Activated B cell treated with CpG ODN at 0.5 μM for 24 hours (primary cell): ENCODE data around the gene SPOCK1. TPM values are rescaled to one million over a fixed set of nuclear protein-coding genes. Genes with fewer than 3 reads are reported as not detected.

Source experiments
- ATAC-seq: fragments of 200-7000 bp; cut with Tn5 transposase; one replicate; pipeline ENCODE4 v1.10.0; 2021; ENCODE audit warnings: low read depth, mild to moderate bottlenecking, moderate library complexity
- CTCF ChIA-PET: fragments of 350-600 bp; sonication (Branson Sonifier 250); formaldehyde crosslinking; loops from one replicate; lab custom pipeline; 2021; ENCODE audit warnings: antibody characterized with exemption; lab: Charles Lee
- POLR2A ChIA-PET: fragments of 350-600 bp; sonication (Branson Sonifier 250); formaldehyde crosslinking; loops from one replicate; lab custom pipeline; 2021; ENCODE audit warnings: antibody characterized with exemption; lab: Charles Lee
- DNase-seq: peaks from one replicate; pipeline ENCODE4 v3.0.0; 2022
- H3K27ac Mint-ChIP-seq: one replicate; pipeline ENCODE4 v1.8.0; 2020; ENCODE audit warnings: mixed read lengths
- H3K27me3 Mint-ChIP-seq: one replicate; pipeline ENCODE4 v1.8.0; 2021; ENCODE audit warnings: mixed read lengths
- H3K36me3 Mint-ChIP-seq: one replicate; pipeline ENCODE4 v1.8.0; 2021; ENCODE audit warnings: low read depth, mixed read lengths
- H3K4me1 Mint-ChIP-seq: one replicate; pipeline ENCODE4 v1.8.0; 2021; ENCODE audit warnings: mixed read lengths
- H3K4me3 Mint-ChIP-seq: one replicate; pipeline ENCODE4 v1.8.0; 2020; ENCODE audit warnings: mild to moderate bottlenecking, mixed read lengths
- H3K9me3 Mint-ChIP-seq: one replicate; pipeline ENCODE4 v1.8.0; 2020; ENCODE audit warnings: mixed read lengths
- intact Hi-C: fragments of 100-400 bp; cut with micrococcal nuclease; formaldehyde crosslinking; loops from one replicate; pipeline ENCODE4 v1.15.1; 2024
- total RNA-seq: library from RNA; stranded (reverse); gene quantifications from 2 replicates; pipeline ENCODE4 v1.2.3, GENCODE V29; 2022
- TF ChIP-seq, protein P1 (sequence below): fragments of 200-600 bp; IDR thresholded peaks from one replicate; pipeline ENCODE4 v1.8.0; 2022; ENCODE audit warnings: antibody characterized with exemption, mild to moderate bottlenecking

Gene SPOCK1
- total RNA-seq, 1 donor from 2014 or later, result not detected

DNA sequence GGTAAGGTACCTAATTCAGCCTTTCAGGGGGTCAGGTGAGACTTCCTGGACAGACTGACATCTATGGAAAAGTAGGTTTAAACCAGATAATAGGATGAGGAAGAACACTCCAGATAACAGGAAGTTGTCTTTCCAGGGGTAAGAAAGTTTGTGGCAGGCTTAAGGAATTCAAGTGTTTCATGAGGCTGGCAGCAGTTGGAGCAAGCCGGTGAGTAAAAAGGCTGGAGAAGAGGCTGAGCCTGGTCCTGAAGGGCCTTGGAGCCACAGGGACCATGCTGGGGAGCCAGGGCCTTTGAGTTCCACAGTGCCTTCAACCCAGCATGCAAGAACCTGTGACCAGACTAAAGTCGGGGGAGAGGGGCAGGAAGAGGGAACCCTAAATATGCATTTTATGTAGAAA is 353.4 kb downstream of the SPOCK1 start:
- H3K9me3 Mint-ChIP-seq, result no peaks in the 10 kb centered on the region

GRCh38 chr5:137144656-137145055 is 354.5 kb downstream of the SPOCK1 start:
- DNase-seq, result no peak
- Mint-ChIP-seq H3K4me3 (no peak overlapping the region), H3K36me3 (no peaks in the 10 kb centered on the region), H3K27ac (no peak overlapping the region), H3K9me3 (no peaks in the 10 kb centered on the region), H3K4me1 (no peaks in the 10 kb centered on the region), H3K27me3 (no peaks in the 10 kb centered on the region)
- intact Hi-C loops, result no loop called here
- TF ChIP-seq, protein P1, sequence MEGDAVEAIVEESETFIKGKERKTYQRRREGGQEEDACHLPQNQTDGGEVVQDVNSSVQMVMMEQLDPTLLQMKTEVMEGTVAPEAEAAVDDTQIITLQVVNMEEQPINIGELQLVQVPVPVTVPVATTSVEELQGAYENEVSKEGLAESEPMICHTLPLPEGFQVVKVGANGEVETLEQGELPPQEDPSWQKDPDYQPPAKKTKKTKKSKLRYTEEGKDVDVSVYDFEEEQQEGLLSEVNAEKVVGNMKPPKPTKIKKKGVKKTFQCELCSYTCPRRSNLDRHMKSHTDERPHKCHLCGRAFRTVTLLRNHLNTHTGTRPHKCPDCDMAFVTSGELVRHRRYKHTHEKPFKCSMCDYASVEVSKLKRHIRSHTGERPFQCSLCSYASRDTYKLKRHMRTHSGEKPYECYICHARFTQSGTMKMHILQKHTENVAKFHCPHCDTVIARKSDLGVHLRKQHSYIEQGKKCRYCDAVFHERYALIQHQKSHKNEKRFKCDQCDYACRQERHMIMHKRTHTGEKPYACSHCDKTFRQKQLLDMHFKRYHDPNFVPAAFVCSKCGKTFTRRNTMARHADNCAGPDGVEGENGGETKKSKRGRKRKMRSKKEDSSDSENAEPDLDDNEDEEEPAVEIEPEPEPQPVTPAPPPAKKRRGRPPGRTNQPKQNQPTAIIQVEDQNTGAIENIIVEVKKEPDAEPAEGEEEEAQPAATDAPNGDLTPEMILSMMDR, result no peak
- ATAC-seq, result no peak
- POLR2A ChIA-PET, result no interaction called here
- CTCF ChIA-PET, result no interaction called here

More for the DNA sequence above, 353.4 kb downstream of the SPOCK1 start:
- ATAC-seq (no peak), DNase-seq (no peak)
- Mint-ChIP-seq H3K4me1 (no peaks in the 10 kb centered on the region), H3K27ac (no peak overlapping the region), H3K27me3 (no peaks in the 10 kb centered on the region), H3K4me3 (no peak overlapping the region), H3K36me3 (no peaks in the 10 kb centered on the region)
- intact Hi-C loops, result no loop called here
- ChIA-PET POLR2A (no interaction called here), CTCF (no interaction called here)
- TF ChIP-seq, protein P1, result no peak

- TF ChIP-seq, protein P1, result no peak
- Mint-ChIP-seq H3K9me3 (no peaks in the 10 kb centered on the region), H3K36me3 (no peaks in the 10 kb centered on the region), H3K27ac (no peak overlapping the region), H3K4me1 (no peaks in the 10 kb centered on the region), H3K4me3 (no peak overlapping the region), H3K27me3 (no peaks in the 10 kb centered on the region)
- CTCF ChIA-PET, result no interaction called here
- ATAC-seq (no peak), DNase-seq (no peak)
- intact Hi-C loops, result no loop called here
- POLR2A ChIA-PET, result no interaction called here
These were observed 356.1 kb downstream of the SPOCK1 start for GRCh38 chr5:137142764-137143605.

DNA sequence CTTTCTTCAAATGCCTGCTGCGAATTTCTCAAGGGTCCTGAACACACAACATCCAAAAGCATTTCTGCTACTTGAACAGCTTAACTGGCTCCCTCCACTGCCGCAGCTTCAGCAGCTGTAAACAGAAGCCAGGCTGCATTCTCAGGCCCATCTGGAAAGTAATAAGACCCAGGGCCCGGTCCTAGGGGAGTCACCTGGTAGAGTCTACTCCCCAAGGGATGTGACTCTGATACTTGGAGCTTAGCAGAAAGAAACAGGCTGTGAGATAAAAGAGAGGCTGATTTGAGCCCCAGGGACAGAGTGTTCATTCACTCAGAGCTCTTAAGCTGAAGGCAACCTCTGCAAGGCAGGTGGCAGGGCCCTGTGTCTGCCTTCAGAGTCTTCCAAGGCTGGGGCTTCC is 356.8 kb downstream of the SPOCK1 start:
- intact Hi-C loops, result no loop called here
- CTCF ChIA-PET, result no interaction called here
- Mint-ChIP-seq H3K27ac (no peak overlapping the region), H3K9me3 (no peaks in the 10 kb centered on the region), H3K27me3 (no peaks in the 10 kb centered on the region), H3K4me1 (no peaks in the 10 kb centered on the region), H3K4me3 (no peak overlapping the region), H3K36me3 (no peaks in the 10 kb centered on the region)
- DNase-seq, result no peak
- ATAC-seq, result no peak
- POLR2A ChIA-PET, result no interaction called here
- TF ChIP-seq, protein P1, result no peak

- Mint-ChIP-seq H3K4me1 (no peaks in the 10 kb centered on the region), H3K9me3 (no peaks in the 10 kb centered on the region), H3K36me3 (no peaks in the 10 kb centered on the region), H3K4me3 (no peak overlapping the region), H3K27me3 (no peaks in the 10 kb centered on the region), H3K27ac (no peak overlapping the region)
- ATAC-seq (no peak), DNase-seq (no peak)
- intact Hi-C loops, result no loop called here
- TF ChIP-seq, protein P1, result no peak
- POLR2A ChIA-PET, result no interaction called here
- CTCF ChIA-PET, result no interaction called here
These were observed 357.3 kb downstream of the SPOCK1 start for GRCh38 chr5:137141779-137142178.
